Thoracic aorta (tissue), 2 donors: Measurements from ENCODE around the gene TAMALIN. TPM values are rescaled to one million over a fixed set of nuclear protein-coding genes. Genes with fewer than 3 reads are reported as not detected.
A peak's percentile ranks its signal among the peaks of the same experiment; 100 is the strongest.

Source experiments
- ATAC-seq: fragments of 150-250 bp; one replicate; pipeline ENCODE4 v1.8.0; 2017; ENCODE audit warnings: low read depth; ENCODE audit not compliant: insufficient number of reproducible peaks, low FRiP score
- DNase-seq: peaks from one replicate; pipeline ENCODE4 v3.0.0-alpha.2; 2020; ENCODE audit warnings: low spot score
- H3K27ac ChIP-seq, 2 donors: fragments of 200-600 bp; sonication (generic); 1 replicate in 1 of 2; 2 replicates in 1 of 2; pipeline ENCODE4 v1.5.1; 2016; ENCODE audit warnings: mild to moderate bottlenecking in 2 of 2, moderate library complexity in 2 of 2
- H3K27me3 ChIP-seq: fragments of 200-600 bp; sonication (generic); replicated peaks from 2 replicates; pipeline ENCODE4 v1.6.0; 2016; ENCODE audit warnings: mild to moderate bottlenecking; ENCODE audit not compliant: insufficient read depth
- H3K36me3 ChIP-seq: fragments of 200-600 bp; sonication (generic); one replicate; pipeline ENCODE4 v1.5.1; 2016
- H3K4me1 ChIP-seq, 2 donors: fragments of 200-600 bp; sonication (generic); 1 replicate in 1 of 2; 2 replicates in 1 of 2; pipeline versions ENCODE4 v1.5.1 to v1.6.0; 2016; ENCODE audit warnings: low read depth in 2 of 2, mild to moderate bottlenecking in 1 of 2; ENCODE audit not compliant: control insufficient read depth in 1 of 2
- H3K4me3 ChIP-seq: fragments of 200-600 bp; sonication (generic); 2 replicates; pipeline ENCODE4 v1.5.1; 2016; ENCODE audit warnings: mild to moderate bottlenecking
- H3K9me3 ChIP-seq: fragments of 200-600 bp; sonication (generic); 2 replicates; pipeline ENCODE4 v1.5.1; 2016
- CTCF ChIP-seq: fragments of 200-600 bp; sonication (generic); IDR thresholded peaks from one replicate; pipeline ENCODE4 v1.5.1; 2019; ENCODE audit warnings: antibody characterized with exemption
- total RNA-seq, 2 donors: library from RNA; depleted of rRNA; stranded (reverse); fragments of >200 nt; gene quantifications; one replicate each; pipeline versions ENCODE4 v1.1.0 to v1.2.3, GENCODE V29; 2016

The TAMALIN gene
- total RNA-seq, 2 donors from 2014 or later: 17.0 to 21.9 TPM

DNA sequence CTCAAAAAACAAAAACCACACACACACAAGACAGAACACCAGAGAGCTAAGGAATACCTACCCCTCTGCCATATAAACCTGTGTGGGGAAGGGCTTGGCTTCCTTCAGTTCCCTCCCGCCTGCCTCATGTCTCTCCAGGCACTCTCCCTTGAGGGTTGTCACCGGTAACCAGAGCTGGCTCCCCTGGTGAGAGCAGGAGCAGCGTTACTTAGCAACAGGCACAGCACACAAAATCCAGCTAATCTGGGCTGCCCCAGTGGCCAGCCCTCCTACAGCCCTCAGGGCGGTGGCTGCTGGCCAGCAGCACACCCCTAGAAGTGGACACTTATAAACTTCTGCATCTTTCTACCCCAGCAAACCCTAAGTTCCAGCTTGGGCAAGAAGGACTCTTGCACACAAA is 22.9 kb downstream of the TAMALIN start:
- Histone ChIP-seq H3K9me3 (no peaks in the 10 kb centered on the region), H3K27ac (no peak overlapping the region), H3K36me3 (no peaks in the 10 kb centered on the region), H3K4me3 (no peak overlapping the region), H3K4me1 (peaks cover 15 to 28% of the 10 kb centered on the region in 2 donors), H3K27me3 (no peaks in the 10 kb centered on the region)
- no peak for TF ChIP-seq CTCF
- no peak for DNase-seq
- no peak for ATAC-seq

DNA sequence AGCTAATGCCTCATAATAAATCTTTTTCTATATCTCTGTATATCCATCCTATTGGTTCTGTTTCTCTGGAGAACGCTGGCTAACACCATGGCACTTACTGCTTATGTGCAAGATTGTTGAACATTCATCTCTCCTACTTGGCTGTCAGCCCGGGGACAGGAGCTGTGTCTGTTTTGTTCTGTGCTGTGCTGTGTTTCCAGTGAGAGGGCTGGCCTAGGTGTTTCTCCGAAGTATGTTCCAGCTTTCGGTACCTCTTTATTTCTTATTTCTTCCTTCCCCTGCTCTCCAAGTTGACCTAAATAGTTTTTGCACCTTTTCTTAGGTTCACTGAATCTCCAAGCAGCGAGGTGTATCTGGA is 25.7 kb downstream of the TAMALIN start:
- Histone ChIP-seq H3K9me3 (no peaks in the 10 kb centered on the region), H3K4me3 (peak overlapping the region; percentile 74), H3K4me1 (peaks cover 12 to 25% of the 10 kb centered on the region in 2 donors), H3K36me3 (no peaks in the 10 kb centered on the region), H3K27ac (peak overlapping the region; percentile 94 to 98), H3K27me3 (no peaks in the 10 kb centered on the region)
- DNase-seq (peak; percentile 70), ATAC-seq (no peak)
- no peak for TF ChIP-seq CTCF

- Histone ChIP-seq H3K27ac (peak overlapping the region; percentile 94 to 98), H3K9me3 (no peaks in the 10 kb centered on the region), H3K4me3 (peak overlapping the region; percentile 74), H3K27me3 (no peaks in the 10 kb centered on the region), H3K4me1 (peaks cover 13 to 25% of the 10 kb centered on the region in 2 donors), H3K36me3 (no peaks in the 10 kb centered on the region)
- no peak for TF ChIP-seq CTCF
- DNase-seq (peak; percentile 92), ATAC-seq (peak; percentile 73)
Observed at GRCh38 chr12:52032804-52033445, 26.2 kb downstream of the TAMALIN start.

- no peak for ATAC-seq
Observed at GRCh38 chr12:52033446-52034140, 26.8 kb downstream of the TAMALIN start.

More at GRCh38 chr12:52033446-52034140, 26.8 kb downstream of the TAMALIN start:
- Histone ChIP-seq H3K4me3 (peak overlapping the region; percentile 74), H3K27me3 (no peaks in the 10 kb centered on the region), H3K4me1 (peaks cover 15 to 32% of the 10 kb centered on the region in 2 donors), H3K27ac (peak overlapping the region; percentile 94 to 98), H3K36me3 (no peaks in the 10 kb centered on the region), H3K9me3 (no peaks in the 10 kb centered on the region)
- TF ChIP-seq CTCF: no peak
- no peak for DNase-seq
